ENCODE results near the gene MTA3. TPM values are rescaled to one million over a fixed set of nuclear protein-coding genes. Genes with fewer than 3 reads are reported as not detected.

The MTA3 gene
- total and polyA plus RNA-seq, 2 of the 8 experiments (the other 6 are each of a cell fraction or from before 2014, with no cell fraction given), result 125 to 184 TPM

GRCh38 chr2:42554392-42554791 is 14.0 kb upstream of the MTA3 start (continued):
- TF ChIP-seq ASH2L (IDR thresholded peaks at IDR 0.05; ENCODE audit: low read length), result no peak
- TF ChIP-seq CHD1 (IDR thresholded peaks at IDR 0.05; ENCODE audit: low read depth, low read length), result no peak
- TF ChIP-seq RFX5 (IDR thresholded peaks at IDR 0.05; ENCODE audit: borderline replicate concordance, low read depth, low read length), result no peak
- no peak for TF ChIP-seq KDM1A (IDR thresholded peaks at IDR 0.05; ENCODE audit: borderline replicate concordance, low read length)
- TF ChIP-seq SIN3A (conservative IDR thresholded peaks at IDR 0.05 in 1 of 2, IDR thresholded peaks at IDR 0.05 in 1 of 2; ENCODE audit: low read depth in 1 of 2, low read length in 2 of 2), result no peak; a peak in 1 of 4 replicates
- no peak for TF ChIP-seq E2F6 (IDR thresholded peaks at IDR 0.05)
- no peak for TF ChIP-seq MAFK (IDR thresholded peaks at IDR 0.05; ENCODE audit: low read depth, low read length)
- TF ChIP-seq GTF2F1 (IDR thresholded peaks at IDR 0.05; ENCODE audit: borderline replicate concordance, low read depth, low read length), result no peak

All from H1 (cell line).